Measurements from ENCODE around the gene ZNHIT3. TPM values are rescaled to one million over a fixed set of nuclear protein-coding genes. Genes with fewer than 3 reads are reported as not detected.
"Not testable (repeated sequence)": the region's sequence is repeated elsewhere in the genome, so short reads cannot be mapped to it uniquely, and the experiment has no call there.

The ZNHIT3 gene
- total and polyA plus RNA-seq, 2 donors from 2014 or later, result 25.4 to 60.9 TPM

DNA sequence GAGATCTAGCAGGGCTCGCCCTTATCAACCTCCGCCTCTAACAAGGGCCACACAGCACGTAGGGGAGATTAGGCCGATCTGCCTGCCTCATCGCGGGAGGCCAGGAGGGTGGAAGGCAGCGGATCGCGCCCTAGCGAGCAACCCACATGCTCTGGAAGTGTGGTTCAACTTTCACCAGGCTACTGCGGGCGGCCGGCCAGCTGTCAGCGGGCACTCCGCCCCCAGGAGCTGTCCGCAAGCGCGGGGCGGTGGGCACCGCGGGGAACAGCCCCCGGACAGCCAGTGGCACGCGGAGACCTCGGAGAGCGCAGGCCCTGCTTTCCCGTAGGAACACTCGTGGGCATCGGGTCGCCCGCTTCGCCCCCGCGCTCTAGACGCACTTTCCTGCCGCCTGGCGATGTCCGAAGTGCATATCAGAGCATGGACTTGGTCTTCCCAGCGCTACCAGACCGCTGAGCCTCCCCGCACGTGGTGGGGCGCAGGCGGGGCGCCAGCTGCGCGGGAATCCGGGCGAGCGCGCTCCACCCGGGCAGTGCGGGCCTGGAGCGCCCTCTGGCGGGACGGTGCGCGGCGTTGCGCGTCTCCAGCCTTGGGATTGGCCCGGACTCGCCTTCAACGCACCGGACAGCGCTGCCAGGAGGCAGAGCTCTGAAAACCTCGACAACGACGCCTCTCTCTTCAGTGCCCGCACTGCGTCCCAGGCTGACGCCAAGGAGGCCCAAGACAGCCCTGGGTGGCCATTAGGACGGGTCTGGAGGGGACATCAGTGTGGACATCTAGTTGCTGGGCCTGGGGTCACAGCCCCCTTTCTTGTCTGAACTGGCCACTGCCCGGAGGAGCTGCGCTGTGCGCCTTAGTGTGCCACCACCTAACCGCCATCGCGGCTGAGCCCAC lies 3.6 kb upstream of the ZNHIT3 start:
- Histone ChIP-seq H3K27me3 (ENCODE audit: control insufficient read depth, insufficient read depth, low read length) (peaks cover 6% of the 10 kb centered on the region), H3K36me3 (ENCODE audit: control insufficient read depth in 2 of 3, insufficient read depth in 3 of 3, low read length in 3 of 3) (no peaks in the 10 kb centered on the region), H3K27ac (ENCODE audit: low read depth in 2 of 2, low read length in 2 of 2) (no peak overlapping the region), H3K9ac (ENCODE audit: low read length in 3 of 3) (peak overlapping the region in 2 of 3 donors; percentile 16 to 51), H3K4me1 (ENCODE audit: control insufficient read depth in 2 of 3, insufficient read depth in 2 of 3, low read depth in 1 of 3, low read length in 3 of 3) (peaks cover 0 to 15% (median 8%) of the 10 kb centered on the region in 3 donors), H3K4me3 (ENCODE audit: low read length in 3 of 3) (peak overlapping the region in 2 of 3 donors; percentile 3 to 55), H3K9me3 (ENCODE audit: control insufficient read depth in 2 of 3, insufficient read depth in 1 of 3, low read length in 3 of 3) (no peaks in the 10 kb centered on the region)
- FAIRE-seq, result no peak
- intact Hi-C loops (cut with DNase I), result no loop called here
- DNase-seq, result peak; percentile 88 to 92 (median 90)
- TF ChIP-seq, protein P1, sequence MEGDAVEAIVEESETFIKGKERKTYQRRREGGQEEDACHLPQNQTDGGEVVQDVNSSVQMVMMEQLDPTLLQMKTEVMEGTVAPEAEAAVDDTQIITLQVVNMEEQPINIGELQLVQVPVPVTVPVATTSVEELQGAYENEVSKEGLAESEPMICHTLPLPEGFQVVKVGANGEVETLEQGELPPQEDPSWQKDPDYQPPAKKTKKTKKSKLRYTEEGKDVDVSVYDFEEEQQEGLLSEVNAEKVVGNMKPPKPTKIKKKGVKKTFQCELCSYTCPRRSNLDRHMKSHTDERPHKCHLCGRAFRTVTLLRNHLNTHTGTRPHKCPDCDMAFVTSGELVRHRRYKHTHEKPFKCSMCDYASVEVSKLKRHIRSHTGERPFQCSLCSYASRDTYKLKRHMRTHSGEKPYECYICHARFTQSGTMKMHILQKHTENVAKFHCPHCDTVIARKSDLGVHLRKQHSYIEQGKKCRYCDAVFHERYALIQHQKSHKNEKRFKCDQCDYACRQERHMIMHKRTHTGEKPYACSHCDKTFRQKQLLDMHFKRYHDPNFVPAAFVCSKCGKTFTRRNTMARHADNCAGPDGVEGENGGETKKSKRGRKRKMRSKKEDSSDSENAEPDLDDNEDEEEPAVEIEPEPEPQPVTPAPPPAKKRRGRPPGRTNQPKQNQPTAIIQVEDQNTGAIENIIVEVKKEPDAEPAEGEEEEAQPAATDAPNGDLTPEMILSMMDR (IDR thresholded peaks at IDR 0.05; ENCODE audit: borderline replicate concordance, extremely low read depth, insufficient read depth), result peak; percentile 91

DNA sequence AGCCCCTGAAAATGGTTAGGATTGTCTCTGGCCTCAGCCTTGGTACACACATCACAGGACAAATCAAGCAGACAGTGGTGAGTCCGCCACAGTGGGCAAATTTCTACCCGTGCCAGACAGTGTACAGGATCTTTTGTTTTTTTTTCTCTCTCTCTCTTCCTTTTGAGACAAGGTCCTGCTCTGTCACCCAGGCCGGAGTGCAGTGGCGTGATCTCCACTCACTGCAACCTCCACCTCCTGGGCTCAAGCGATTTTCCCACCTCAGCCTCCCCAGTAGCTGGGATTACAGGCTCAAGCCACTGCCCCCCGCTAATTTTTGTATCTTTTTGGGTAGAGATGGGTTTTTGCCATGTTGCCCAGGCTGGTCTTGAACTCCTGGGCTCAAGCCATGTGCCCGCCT lies 2.5 kb upstream of the ZNHIT3 start:
- H3K9ac ChIP-seq (ENCODE audit: low read length in 3 of 3); DNase-seq; H3K9me3 ChIP-seq (ENCODE audit: control insufficient read depth in 2 of 3, insufficient read depth in 1 of 3, low read length in 3 of 3); H3K4me3 ChIP-seq (ENCODE audit: low read length in 3 of 3); H3K27ac ChIP-seq (ENCODE audit: low read depth in 2 of 2, low read length in 2 of 2); FAIRE-seq; H3K27me3 ChIP-seq (ENCODE audit: control insufficient read depth, insufficient read depth, low read length); intact Hi-C loops (cut with DNase I); H3K36me3 ChIP-seq (ENCODE audit: control insufficient read depth in 2 of 3, insufficient read depth in 3 of 3, low read length in 3 of 3): not testable (repeated sequence)
- H3K4me1 ChIP-seq (ENCODE audit: control insufficient read depth in 2 of 3, insufficient read depth in 2 of 3, low read depth in 1 of 3, low read length in 3 of 3), result peaks cover 0 to 15% (median 8%) of the 10 kb centered on the region in 3 donors

DNA sequence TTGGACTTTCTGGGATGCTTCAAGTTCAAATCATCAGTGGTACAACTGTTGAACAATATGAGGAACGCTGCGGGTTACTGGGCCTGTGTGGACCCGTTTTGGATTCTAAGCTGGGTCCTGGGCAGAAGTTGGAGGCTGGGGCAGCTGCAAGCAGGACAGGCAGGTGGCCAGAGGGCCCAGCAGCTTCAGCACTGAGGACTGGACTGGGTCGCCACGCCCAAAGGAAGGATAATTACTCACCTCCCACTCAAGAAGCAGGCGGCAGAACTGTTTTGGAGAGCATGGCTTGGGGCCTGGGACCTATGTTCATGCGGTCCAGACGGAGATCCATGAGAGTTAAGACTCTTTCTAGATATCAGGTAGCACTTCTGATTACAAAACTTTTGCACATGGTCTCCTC lies 1.5 kb upstream of the ZNHIT3 start:
- FAIRE-seq, result no peak
- TF ChIP-seq, protein P1 (IDR thresholded peaks at IDR 0.05; ENCODE audit: borderline replicate concordance, extremely low read depth, insufficient read depth), result no peak
- Histone ChIP-seq H3K27ac (ENCODE audit: low read depth in 2 of 2, low read length in 2 of 2) (no peak overlapping the region), H3K27me3 (ENCODE audit: control insufficient read depth, insufficient read depth, low read length) (peaks cover 6% of the 10 kb centered on the region), H3K4me3 (ENCODE audit: low read length in 3 of 3) (no peak overlapping the region), H3K9me3 (ENCODE audit: control insufficient read depth in 2 of 3, insufficient read depth in 1 of 3, low read length in 3 of 3) (no peaks in the 10 kb centered on the region), H3K9ac (ENCODE audit: low read length in 3 of 3) (no peak overlapping the region), H3K36me3 (ENCODE audit: control insufficient read depth in 2 of 3, insufficient read depth in 3 of 3, low read length in 3 of 3) (no peaks in the 10 kb centered on the region), H3K4me1 (ENCODE audit: control insufficient read depth in 2 of 3, insufficient read depth in 2 of 3, low read depth in 1 of 3, low read length in 3 of 3) (peaks cover 0 to 15% (median 8%) of the 10 kb centered on the region in 3 donors)
- intact Hi-C loops (cut with DNase I), result no loop called here
- DNase-seq, result no peak

DNA sequence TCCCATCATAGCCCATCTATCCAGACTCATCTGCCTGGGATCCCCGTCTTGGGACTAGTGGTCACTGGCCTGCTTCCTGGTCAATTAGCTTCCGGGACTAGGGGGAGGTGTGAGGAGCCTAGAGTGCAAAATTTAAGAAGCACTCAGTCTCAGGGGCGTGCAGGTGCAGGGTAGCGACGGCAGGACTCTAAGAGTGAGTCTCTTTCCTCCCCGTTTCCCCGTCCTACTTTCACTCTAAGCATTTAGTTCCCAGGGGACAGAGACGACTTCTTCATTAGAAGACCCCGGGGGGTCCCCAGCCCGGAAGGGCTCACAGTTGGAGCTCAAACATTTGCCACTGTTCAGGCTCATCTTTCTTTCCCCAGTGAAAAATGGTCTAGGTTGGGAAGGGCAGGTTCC lies 677 bp upstream of the ZNHIT3 start:
- FAIRE-seq, result no peak
- H3K4me1 ChIP-seq (ENCODE audit: control insufficient read depth in 2 of 3, insufficient read depth in 2 of 3, low read depth in 1 of 3, low read length in 3 of 3), result peaks cover 0 to 15% (median 8%) of the 10 kb centered on the region in 3 donors
- no peak overlapping the region for H3K27ac ChIP-seq (ENCODE audit: low read depth in 2 of 2, low read length in 2 of 2)

More for the DNA sequence above, 677 bp upstream of the ZNHIT3 start:
- intact Hi-C loops (cut with DNase I), result no loop called here
- TF ChIP-seq, protein P1 (IDR thresholded peaks at IDR 0.05; ENCODE audit: borderline replicate concordance, extremely low read depth, insufficient read depth), result no peak
- Histone ChIP-seq H3K36me3 (ENCODE audit: control insufficient read depth in 2 of 3, insufficient read depth in 3 of 3, low read length in 3 of 3) (no peaks in the 10 kb centered on the region), H3K27me3 (ENCODE audit: control insufficient read depth, insufficient read depth, low read length) (peaks cover 6% of the 10 kb centered on the region), H3K4me3 (ENCODE audit: low read length in 3 of 3) (peak overlapping the region; percentile 79 to 96 (median 90)), H3K9ac (ENCODE audit: low read length in 3 of 3) (peak overlapping the region in 2 of 3 donors; percentile 48 to 72), H3K9me3 (ENCODE audit: control insufficient read depth in 2 of 3, insufficient read depth in 1 of 3, low read length in 3 of 3) (no peaks in the 10 kb centered on the region)
- peak in 2 of 5 donors; percentile 1 to 8 for DNase-seq

Data from kidney (tissue), 14 donors.